ENCODE results near the gene ITGAX.

Gene ITGAX

DNA sequence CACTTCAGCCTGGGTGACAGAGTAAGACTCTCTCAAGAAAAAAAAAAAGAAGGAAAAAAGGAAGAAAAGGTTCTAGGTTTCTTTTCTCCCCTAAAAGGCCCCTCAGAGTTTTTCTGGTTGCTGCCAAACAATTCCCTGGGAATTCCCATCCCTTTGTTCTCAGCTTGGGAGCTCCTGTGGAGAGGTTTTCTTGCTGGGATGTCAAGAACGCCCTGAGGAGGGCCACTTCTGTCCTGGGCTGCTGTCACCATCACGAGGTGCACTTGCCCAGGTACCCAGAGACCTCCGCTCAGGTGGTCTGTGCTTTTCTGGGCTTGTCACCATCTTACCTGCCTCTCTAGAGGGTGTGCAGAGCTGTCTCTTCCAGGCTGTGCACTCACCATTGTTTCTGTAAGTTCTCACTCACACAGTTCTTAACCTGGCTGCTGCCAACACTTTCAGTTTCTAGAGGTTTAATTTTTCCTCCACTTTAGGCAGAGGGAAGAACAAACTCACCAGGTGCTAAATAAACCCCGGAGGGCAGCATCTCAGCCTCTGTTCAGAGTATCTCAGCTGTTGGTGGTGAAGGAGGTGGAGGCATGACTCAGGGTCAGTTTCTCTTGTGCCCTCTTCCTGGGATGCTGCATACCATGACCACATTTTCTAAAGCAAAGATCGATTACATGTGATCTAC is 75.5 kb downstream of the ITGAX start:
- Histone ChIP-seq H4K5ac (ENCODE audit: low read length) (no peak overlapping the region), H2BK15ac (replicated peaks; ENCODE audit: low read depth) (no peak overlapping the region), H3K79me2 (ENCODE audit: control insufficient read depth, insufficient read depth, low read length) (no peaks in the 10 kb centered on the region), H2BK120ac (ENCODE audit: low read depth, low read length) (no peak overlapping the region), H3K4ac (ENCODE audit: low read depth, low read length) (no peak overlapping the region), H3K27ac (ENCODE audit: low read depth, low read length) (no peak overlapping the region), H3K27me3 (ENCODE audit: insufficient read depth, low read length, poor library complexity) (peaks cover 5% of the 10 kb centered on the region), H3K79me1 (ENCODE audit: low read length) (no peaks in the 10 kb centered on the region), H3K18ac (ENCODE audit: low read length) (no peak overlapping the region), H3K4me3 (ENCODE audit: low read length) (no peak overlapping the region), H3K4me1 (ENCODE audit: control insufficient read depth, low read depth, low read length) (no peaks in the 10 kb centered on the region), H2BK5ac (ENCODE audit: low read length) (no peak overlapping the region), H3K36me3 (ENCODE audit: control insufficient read depth, insufficient read depth, low read length) (no peaks in the 10 kb centered on the region), H3K56ac (ENCODE audit: low read length) (no peak overlapping the region), H3K4me2 (ENCODE audit: low read length) (no peak overlapping the region), H3K23ac (ENCODE audit: low read length) (no peak overlapping the region), H4K8ac (ENCODE audit: low read depth, low read length) (no peak overlapping the region), H2AK5ac (ENCODE audit: low read length) (no peak overlapping the region), H3K9ac (ENCODE audit: low read length) (no peak overlapping the region)
- WGBS (ENCODE audit: extremely low coverage, insufficient coverage, low lambda C conversion rate), result no CpG with 5 or more reads among the region's 5 CpGs
- no peak for DNase-seq
